Measurements from ENCODE around the gene SND1. TPM values are rescaled to one million over a fixed set of nuclear protein-coding genes. Genes with fewer than 3 reads are reported as not detected.

The SND1 gene
- total and polyA plus RNA-seq, 2 of the 4 experiments (the other 2 are of a cell fraction): 154 to 294 TPM

DNA sequence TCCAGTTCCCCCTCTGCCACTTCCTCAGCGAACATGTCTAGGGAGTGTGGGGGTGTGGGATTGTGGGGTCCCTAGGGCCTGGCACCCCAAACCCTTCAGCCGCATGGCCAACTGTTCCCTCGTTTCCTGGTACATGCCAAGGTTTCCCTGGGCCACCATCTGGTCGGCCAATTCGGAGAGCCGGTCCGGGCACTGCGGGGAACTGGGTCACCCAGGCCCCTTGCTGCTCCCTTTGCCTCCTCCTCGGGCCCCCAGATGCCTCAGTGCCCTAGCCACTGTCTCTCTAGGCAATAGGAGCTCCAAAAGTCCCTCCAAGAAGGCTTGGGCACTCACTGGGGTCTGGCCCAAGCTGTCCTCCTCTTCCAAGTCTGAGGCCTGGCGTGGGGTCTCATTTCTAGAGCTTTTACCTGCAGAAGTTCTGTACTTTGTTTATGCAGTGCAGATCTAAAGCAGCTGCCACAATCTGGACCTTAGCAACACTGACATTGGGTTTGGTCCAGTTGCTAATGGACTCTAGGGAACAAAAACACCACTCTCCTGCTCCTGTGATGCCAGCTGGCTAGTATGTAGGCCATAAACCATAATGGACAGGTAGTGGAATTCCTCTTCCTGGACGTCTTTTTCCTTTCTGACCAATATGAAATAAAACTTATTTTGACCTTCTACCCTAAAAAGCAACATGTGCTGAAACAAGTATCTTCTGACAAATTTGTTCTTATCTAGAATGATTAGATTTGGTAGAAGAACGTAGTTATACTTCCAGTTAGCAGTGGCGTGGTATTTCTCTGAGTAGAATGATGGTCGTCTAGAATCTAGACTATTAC, 206.3 kb downstream of the SND1 start:
- H3K56ac ChIP-seq (ENCODE audit: extremely low read depth, insufficient read depth, low read length): no peak overlapping the region
- H2BK15ac ChIP-seq (ENCODE audit: low read depth, low read length): no peak overlapping the region
- H4K91ac ChIP-seq (ENCODE audit: insufficient read depth, low read depth, low read length): no peak overlapping the region
- H3K14ac ChIP-seq (replicated peaks; ENCODE audit: low read depth, low read length): no peak overlapping the region
- no peak overlapping the region for H3K4ac ChIP-seq (ENCODE audit: low read depth, low read length)
- DNase-seq: no peak
- no peak overlapping the region for H3K23ac ChIP-seq (ENCODE audit: low read depth, low read length)
- H3K18ac ChIP-seq (ENCODE audit: low read depth, low read length): no peak overlapping the region
- no peak overlapping the region for H3K4me3 ChIP-seq (ENCODE audit: insufficient read depth, low read depth, low read length)
- no peak overlapping the region for H4K5ac ChIP-seq (ENCODE audit: low read depth, low read length)
- H3K4me2 ChIP-seq (ENCODE audit: low read depth, low read length): no peak overlapping the region
- ChIA-PET POLR2A (ENCODE audit: unreplicated experiment) (no interaction called here), CTCF (no interaction called here)
- H3K79me1 ChIP-seq (ENCODE audit: low read depth in 1 of 2, low read length in 2 of 2): peaks cover 23 to 60% of the 10 kb centered on the region in 2 experiments
- peaks cover 6% of the 10 kb centered on the region; the same call in 1 of the 2 replicates for H3K9me1 ChIP-seq (ENCODE audit: insufficient read depth, low read length)
- dilution Hi-C loops (cut with HindIII; ENCODE audit: low sequenced_read_pairs, unreplicated experiment) (no loop called here), in situ Hi-C loops (cut with MboI; ENCODE audit: low sequenced_read_pairs) (no loop called here), intact Hi-C loops (cut with micrococcal nuclease) (no loop called here)
- BruUV-seq (replicated peaks): no TSS peak
- H2AFZ ChIP-seq (replicated peaks; ENCODE audit: low read length, poor library complexity): no peak overlapping the region
- H2AK5ac ChIP-seq (ENCODE audit: low read depth, low read length): no peak overlapping the region
- no peak overlapping the region for H2AK9ac ChIP-seq (replicated peaks; ENCODE audit: low read depth, low read length, poor library complexity)
- H3K9me3 ChIP-seq (ENCODE audit: control insufficient read depth, insufficient read depth, low read length): no peaks in the 10 kb centered on the region
- TF ChIP-seq CTCF (conservative IDR thresholded peaks at IDR 0.05; ENCODE audit: low read depth, low read length) (no peak), CEBPB (IDR thresholded peaks at IDR 0.05; ENCODE audit: low read depth, low read length) (no peak), POLR2A (IDR thresholded peaks at IDR 0.05; ENCODE audit: low read depth, low read length) (no peak), MXI1 (IDR thresholded peaks at IDR 0.05; ENCODE audit: borderline replicate concordance, low read depth, low read length) (no peak), MAZ (IDR thresholded peaks at IDR 0.05; ENCODE audit: borderline replicate concordance, low read depth, low read length) (no peak), FOS (IDR thresholded peaks at IDR 0.05; ENCODE audit: low read depth, low read length) (no peak), SMC3 (IDR thresholded peaks at IDR 0.05; ENCODE audit: low read depth, low read length) (no peak)
- TF ChIP-seq, protein P1, sequence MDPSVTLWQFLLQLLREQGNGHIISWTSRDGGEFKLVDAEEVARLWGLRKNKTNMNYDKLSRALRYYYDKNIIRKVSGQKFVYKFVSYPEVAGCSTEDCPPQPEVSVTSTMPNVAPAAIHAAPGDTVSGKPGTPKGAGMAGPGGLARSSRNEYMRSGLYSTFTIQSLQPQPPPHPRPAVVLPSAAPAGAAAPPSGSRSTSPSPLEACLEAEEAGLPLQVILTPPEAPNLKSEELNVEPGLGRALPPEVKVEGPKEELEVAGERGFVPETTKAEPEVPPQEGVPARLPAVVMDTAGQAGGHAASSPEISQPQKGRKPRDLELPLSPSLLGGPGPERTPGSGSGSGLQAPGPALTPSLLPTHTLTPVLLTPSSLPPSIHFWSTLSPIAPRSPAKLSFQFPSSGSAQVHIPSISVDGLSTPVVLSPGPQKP (IDR thresholded peaks at IDR 0.05; ENCODE audit: borderline replicate concordance, low read depth, low read length): no peak
- WGBS, 2 experiments (ENCODE audit: extremely low coverage in 2 of 2, insufficient read length in 1 of 2): 95% methylated on average over 4 of the region's 14 CpGs; no CpG with 5 or more reads in 1 of the 2 experiments
- H3K27ac ChIP-seq (ENCODE audit: insufficient read depth, low read length): no peak overlapping the region
- H3K4me1 ChIP-seq (ENCODE audit: control insufficient read depth, insufficient read depth, low read length): no peaks in the 10 kb centered on the region
- H3K36me3 ChIP-seq (ENCODE audit: control insufficient read depth, insufficient read depth, low read length): peaks cover 4% of the 10 kb centered on the region
- no peak overlapping the region for H2BK20ac ChIP-seq (ENCODE audit: low read depth, low read length)
- H3K27me3 ChIP-seq (ENCODE audit: control insufficient read depth, insufficient read depth, low read length): no peaks in the 10 kb centered on the region
- H4K20me1 ChIP-seq (ENCODE audit: insufficient read depth, low read length): peaks cover 22% of the 10 kb centered on the region
- H4K8ac ChIP-seq (ENCODE audit: low read depth in 2 of 2, low read length in 2 of 2): no peak overlapping the region
- H3K9ac ChIP-seq (ENCODE audit: low read depth, low read length): no peak overlapping the region
- no peak overlapping the region for H2BK120ac ChIP-seq (ENCODE audit: low read depth, low read length)
- no peak overlapping the region for H2BK5ac ChIP-seq (ENCODE audit: low read depth, low read length, poor library complexity, severe bottlenecking)
- no peak for ATAC-seq (ENCODE audit: low read depth)
